Kidney capillary endothelial cell (primary cell): Measurements from ENCODE around the gene EPB41L5.
"Not testable (repeated sequence)": the region's sequence is repeated elsewhere in the genome, so short reads cannot be mapped to it uniquely, and the experiment has no call there.

Experiments used
- DNase-seq: peaks from one replicate; pipeline ENCODE4 v3.0.0-alpha.2; 2018; ENCODE audit warnings: low spot score

EPB41L5 gene

GRCh38 chr2:120012771-120013596, at the start of gene EPB41L5:
EPB41L5 (plus strand) TSS chr2:120013077; CDS start chr2:120019085, 6,008 bp downstream.
- peak; percentile 78 for DNase-seq

DNA sequence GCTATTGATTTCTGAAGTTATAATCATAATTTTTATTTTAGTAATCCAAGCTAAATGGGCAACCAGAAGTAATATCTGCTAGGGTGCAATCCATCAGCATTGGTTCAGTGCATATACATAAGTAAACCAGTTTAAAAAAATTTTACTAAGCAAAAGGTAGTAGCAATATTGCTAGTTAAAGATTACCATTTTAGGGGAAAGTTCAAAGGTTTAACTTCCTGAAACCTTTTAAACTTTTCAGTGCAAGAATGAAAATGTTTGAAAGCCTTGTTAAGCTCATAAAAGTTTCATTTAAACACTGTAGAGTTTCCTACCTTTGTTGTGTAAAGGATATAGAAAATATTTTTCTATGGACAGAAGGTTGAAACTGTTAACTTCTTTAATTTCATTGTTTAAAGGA, 31.0 kb upstream of the EPB41L5 start:
- no peak for DNase-seq

DNA sequence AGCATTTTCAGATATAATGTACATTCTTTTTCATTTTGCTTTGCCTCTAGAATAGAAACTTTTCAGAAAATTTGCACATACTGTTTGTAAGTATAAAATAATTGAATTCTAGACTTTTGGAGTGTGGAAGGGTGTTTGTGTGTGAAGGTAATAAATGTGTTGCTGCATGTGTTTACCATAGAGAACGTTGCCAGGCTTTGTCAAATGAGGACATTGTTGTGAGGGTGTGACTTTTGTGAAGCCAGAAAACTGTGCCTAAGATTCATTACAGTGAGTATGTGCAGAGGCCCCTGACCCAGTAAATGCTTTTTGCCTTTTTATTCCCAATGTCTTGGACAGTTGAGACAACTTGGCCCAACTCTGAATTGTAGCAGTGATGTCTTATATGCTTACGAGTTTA, 30.4 kb upstream of the EPB41L5 start:
- DNase-seq = no peak

DNA sequence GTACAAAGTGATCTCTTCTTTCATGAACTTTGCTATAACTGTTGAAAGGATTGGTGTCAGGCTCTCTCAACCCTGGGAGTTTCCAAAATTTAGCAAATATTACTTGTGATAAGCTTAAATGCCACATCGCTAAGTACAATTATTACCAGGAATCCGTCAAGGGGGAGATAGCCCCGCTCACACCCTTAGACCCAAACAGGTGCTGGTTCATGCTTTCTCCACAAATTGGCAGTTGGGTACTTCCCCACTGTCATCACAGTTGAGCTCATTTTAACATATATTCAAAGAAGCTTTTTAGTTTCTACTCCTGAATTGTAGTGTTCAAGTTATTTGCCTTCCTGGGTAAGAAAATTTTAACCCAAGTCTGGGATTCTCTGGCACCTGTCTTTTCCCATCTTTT, 29.8 kb upstream of the EPB41L5 start:
- no peak for DNase-seq

DNA sequence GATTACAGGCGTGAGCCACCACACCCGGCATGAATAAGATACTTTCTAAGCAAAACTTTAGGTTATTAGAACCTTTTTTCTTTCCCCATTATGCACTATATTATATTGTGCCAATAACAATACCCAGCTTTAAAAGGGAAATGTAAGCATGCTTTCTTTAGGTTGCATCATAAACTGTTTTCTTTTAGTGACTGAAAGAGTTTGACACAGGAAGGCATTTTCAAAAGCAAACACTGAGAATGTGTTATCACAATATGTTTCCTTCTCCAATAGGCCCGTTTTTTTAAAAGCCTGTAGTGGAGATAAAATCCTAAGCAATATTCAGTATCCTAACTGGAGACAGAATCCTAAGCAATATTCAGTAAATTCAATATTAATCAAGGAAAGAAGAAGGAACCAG, 16.7 kb upstream of the EPB41L5 start:
- no peak for DNase-seq

- not testable (repeated sequence) for DNase-seq
Observed at GRCh38 chr2:119996896-119997891, 15.7 kb upstream of the EPB41L5 start.

DNA sequence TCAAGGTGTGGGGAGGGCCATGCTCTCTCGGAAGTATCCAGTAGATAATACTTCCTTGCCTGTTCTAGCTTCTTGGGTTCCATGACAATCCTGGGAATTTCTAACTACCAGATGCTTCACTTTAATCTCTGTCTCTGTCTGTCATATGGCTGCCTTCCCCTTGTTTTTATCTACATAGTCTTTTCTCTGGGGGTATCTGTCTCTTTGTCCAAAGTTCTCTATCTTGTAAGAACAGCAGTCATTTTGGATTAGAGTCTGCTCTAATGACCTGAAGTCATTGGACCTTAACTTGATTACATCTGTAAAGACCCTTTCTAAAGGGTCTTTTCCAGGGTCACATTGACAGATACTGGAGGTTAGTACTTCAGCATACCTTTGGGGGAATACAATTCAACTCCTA, 11.4 kb upstream of the EPB41L5 start:
- no peak for DNase-seq

DNA sequence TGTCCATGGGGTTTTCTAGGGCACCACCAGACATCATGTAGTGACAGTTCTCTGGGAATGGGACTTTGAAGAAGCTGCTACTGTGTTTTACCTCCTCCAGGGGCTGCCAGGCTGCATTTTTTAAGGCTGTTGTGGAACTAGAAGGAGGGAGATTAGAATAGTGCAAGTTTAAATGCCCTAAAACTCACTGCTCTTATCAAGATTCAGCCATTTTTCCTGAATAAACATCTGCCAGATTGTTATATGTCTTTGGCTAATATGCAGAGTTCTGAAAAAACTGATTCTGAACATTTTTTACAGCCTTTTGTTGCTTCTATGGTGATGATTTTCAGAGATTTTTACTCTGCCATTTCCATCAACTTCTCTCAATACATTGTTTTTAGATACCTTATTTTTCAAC, 8.6 kb upstream of the EPB41L5 start:
- no peak for DNase-seq

DNA sequence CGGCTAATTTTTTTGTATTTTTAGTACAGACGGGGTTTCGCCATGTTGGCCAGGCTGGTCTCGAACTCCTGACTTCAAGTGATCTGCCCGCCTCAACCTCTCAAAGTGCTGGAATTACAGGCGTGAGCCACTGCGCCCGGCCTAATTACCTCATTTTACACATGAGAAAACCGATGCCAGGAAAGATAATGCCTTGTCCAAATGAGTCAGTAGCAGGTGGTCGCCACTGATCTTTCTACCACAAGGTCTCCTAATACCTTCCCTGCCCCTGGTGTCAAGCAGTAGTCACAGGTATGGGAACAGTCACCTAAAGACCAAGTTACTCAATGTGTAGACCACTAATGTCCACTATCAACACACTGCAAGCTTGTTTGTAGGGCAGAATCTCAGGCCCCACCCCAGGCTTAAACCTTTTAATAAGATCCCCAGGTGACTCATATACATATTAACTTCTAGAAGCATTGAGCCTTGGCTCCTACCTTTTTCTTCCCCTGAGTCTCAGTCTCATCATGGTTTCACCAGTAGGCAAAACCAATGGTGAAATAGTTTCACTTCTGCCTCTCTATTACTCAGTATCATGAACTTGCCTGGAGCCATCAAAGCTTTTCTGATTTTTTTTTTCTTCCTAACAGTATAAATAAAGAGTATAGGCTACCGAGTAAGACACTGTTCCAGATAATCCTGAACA, 6.9 kb upstream of the EPB41L5 start:
- no peak for DNase-seq

DNA sequence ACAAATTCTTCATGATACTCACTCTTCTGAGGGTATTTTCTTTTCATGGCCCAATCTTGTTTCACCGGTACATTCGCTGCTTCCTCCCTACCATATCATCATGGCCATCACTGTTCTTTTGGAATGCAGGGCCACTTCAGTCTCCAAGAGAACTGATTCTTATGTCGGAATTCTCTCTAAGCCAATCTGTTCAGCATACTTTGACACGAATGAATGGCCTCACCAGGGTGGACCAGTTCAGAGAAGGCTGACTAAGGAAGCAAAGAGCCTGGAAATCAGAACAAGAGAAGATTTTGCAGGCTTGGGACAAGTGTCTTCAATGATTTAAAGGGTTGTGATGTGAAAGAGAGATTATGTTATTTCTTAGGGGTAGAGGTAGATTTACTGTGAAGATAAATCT, 5.0 kb upstream of the EPB41L5 start:
- no peak for DNase-seq

DNA sequence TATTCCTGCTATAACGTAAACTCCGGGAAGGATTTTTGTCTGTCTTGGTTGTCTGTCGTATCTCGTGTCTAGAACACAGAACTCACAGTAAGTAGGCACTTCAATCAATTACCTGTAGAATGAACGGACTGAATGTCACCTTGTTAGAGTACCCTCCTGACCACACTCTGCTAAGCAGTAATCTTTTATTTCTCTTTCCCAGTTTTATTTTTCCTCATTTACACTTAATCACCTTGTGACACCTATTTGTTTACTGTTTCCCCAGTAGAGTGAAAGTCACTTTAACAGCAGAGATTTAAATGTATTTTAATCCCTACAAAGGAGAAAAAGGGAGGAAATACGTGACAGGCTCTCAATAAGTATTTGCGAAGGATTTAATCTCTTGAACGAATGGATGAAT, 514 bp upstream of the EPB41L5 start:
- no peak for DNase-seq

GRCh38 chr2:120013597-120014223, 833 bp downstream of the EPB41L5 start:
- DNase-seq = no peak

DNA sequence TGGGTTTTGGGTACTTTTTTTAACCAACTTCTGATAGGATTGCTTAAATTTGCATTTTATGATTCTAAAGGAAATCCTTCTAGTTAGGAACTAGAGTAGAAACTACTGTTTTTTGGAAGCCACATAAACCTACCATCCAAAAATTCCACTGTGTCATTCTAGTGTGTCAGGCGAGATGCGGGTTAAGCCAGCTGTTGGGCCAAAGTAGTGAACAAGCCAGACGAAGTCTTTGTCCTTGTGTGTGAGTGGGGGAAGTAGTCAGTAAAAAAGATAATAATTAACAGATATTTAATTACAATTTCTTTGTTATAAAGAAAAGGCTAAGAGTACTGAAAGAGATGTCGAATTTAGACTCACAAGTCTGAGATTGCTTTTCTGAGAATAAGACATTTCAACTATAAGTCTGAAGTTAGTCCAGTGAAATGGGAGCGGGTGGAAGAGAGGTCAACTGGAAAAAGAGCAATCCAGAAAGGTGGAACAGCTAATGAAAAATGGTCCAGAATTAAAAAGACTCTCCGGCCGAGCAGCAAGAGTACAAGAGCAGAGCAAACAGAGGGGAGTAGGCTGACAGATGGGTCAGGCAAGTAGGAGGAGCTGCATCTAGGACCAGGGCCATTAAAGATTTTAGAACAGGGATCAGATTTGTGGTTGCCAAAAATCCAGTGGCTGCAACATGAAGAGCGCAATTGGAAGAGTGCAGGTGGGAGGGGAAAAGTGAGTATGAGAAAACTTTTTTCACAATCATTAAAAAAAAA, 1.5 kb downstream of the EPB41L5 start:
- no peak for DNase-seq

DNA sequence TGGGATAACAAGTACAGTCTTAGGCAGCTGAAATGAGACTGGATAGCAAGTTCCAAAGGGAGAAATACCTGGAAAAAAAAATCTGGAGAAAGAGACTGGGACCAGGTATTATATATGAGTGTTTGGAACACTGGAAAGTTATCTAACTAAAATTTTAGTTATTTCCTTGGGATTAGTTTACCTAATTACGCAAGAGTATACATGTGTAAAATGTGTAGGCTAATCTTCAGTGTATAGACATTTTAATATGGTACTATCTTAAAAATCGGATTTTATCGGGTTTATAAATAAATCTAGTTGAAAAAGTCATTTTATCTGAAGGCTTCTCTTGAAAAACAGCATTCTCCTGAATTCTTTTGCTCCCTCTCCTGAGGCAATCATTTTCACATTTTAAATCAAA, 3.9 kb downstream of the EPB41L5 start:
- no peak for DNase-seq

DNA sequence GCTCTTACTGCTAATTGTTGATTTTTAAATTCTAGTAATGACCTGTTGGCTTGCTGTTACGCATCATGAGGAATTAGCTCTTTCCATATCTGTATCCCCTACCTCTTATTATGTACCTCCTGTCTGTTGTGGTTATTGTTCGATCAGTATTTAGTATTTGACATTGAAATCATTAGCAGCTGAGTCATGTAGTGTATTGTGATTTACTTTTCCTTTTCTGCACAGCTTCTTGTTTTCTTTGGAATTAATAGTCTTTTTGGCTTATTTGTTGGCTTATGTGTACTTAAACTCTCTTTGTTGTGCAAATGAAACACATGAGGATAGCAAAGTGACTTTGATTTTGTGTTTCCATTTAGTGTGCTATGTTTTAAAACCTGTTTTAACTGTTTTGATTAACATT, 4.3 kb downstream of the EPB41L5 start:
- DNase-seq = no peak

DNA sequence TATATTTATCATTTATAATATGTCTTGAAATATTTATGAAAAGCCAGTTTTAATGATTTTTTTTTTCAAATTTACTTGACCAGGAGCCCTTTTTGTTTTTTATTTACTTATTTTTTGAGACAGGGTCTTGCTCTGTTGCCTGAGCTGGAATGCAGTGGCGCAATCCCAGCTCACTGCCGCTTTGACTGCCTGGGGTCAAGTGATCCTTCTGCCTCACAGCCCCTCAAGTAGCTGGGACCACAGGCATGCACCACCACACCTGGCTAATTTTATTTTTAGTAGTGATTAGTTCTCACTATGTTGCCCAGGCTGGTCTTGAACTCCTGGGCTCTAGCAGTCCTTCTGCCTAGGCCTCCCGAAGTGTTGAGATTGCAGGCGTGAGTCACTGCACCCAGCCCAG, 5.7 kb downstream of the EPB41L5 start:
- no peak for DNase-seq

GRCh38 chr2:120020554-120020953, 7.7 kb downstream of the EPB41L5 start:
- no peak for DNase-seq

DNA sequence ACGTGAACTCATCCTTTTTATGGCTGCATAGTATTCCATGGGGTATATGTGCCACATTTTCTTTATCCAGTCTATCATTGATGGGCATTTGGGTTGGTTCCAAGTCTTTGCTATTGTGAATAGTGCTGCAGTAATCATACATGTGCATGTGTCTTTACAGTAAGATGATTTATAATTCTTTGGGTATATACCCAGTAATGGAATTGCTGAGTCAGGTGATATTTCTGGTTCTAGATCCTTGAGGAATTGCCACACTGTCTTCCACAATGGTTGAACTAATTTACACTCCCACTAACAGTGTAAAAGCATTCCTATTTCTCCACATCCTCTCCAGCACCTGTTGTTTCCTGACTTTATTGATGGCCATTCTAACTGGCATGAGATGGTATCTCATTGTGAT, 9.6 kb downstream of the EPB41L5 start:
- not testable (repeated sequence) for DNase-seq

DNA sequence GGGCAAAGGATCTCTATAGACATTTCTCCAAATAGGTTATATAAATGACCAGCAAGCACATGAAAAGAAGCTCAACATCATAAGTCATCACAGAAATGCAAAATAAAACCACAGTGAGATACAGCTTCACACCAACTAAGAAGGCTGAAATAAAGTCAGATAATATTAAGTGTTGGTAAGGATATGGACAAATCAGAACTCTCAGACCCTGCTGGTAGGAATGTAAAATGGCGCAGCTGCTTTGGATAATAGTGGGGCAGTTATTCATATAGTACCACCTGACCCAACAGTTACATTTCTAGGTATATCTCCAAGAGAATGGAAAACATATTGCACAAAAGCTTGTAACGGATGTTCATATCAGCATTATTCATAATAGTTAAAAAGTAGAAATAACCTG, 14.0 kb downstream of the EPB41L5 start:
- no peak for DNase-seq

DNA sequence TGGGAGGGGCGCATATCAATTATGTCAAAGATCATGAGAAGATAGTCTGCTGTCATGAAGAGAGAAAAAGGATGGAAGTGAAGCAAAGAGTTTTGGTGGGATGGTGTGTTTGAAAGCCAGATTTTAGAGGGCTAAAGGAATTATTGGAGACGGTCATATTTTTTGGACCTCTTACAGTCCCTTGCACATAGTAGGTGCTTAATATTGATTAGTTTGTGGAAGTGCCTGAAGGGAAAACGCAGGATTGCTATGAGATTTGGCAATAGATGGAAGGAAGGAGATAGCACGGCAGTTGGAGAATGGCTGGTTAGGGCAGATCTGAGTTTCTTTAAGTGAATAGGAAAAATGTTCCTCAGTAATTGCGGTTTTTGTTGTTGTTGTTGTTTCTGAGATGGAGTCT, 15.9 kb downstream of the EPB41L5 start:
- DNase-seq = no peak
